AG10803 (cell line): ENCODE measurements around the gene URM1.

Source experiments
- DNase-seq: peaks from one replicate; pipeline ENCODE4 v3.0.0; 2010; ENCODE audit warnings: low read depth
- H3K4me3 ChIP-seq: 2 replicates; pipeline ENCODE4 v1.5.1; 2011; ENCODE audit warnings: mild to moderate bottlenecking, low read length, control low read depth
- TF ChIP-seq, protein P1 (sequence below): conservative IDR thresholded peaks from 2 replicates; pipeline ENCODE4 v1.5.1; 2011; ENCODE audit warnings: mild to moderate bottlenecking, low read length, control low read depth, inconsistent platforms

The URM1 gene

DNA sequence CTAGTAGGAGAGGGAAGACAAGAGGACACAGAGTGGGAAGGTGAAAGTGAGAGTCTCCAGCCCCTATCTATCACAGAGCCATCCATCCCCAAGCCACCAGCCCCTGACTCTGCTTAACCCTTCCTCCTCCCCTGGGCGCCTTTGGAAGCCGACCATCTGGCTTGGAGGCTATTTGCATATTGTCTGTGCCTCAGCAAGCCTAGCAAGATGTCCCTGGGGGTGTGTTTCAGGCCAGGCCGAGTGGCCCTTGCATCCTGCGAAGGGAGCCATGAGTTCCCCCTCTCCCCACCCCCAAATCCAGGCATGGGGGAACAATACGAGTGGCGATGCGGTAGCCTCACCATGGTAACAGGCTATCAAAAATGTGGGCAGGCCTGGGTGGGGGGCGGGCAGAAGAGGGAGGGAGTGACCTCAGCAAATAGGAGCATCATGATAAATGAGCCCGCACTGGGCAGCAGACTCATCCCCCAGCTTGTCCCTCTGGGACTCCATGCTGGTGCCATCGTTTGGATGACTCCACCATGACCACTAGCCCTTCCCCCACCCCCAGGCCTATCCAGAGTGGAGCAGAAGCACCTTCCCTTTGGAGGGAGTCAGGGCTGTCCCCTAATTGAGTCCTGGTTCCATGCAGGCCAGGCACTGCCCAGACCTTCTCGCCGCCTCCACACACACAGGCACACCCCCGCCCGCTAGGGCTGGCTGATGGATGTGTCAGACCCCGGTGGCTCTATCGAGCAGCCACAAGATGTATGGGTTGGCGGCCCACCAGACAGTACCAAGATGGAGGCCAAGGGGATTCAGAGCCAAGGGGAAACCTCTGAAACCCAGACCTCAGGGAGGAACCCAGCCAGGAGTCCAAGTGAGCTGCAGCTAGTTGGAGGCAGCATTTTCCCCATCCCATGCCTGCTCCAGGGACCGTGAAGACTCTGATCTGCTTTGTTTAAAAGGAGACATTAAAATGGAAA is 14.6 kb downstream of the URM1 start:
- DNase-seq: no peak
- TF ChIP-seq, protein P1, sequence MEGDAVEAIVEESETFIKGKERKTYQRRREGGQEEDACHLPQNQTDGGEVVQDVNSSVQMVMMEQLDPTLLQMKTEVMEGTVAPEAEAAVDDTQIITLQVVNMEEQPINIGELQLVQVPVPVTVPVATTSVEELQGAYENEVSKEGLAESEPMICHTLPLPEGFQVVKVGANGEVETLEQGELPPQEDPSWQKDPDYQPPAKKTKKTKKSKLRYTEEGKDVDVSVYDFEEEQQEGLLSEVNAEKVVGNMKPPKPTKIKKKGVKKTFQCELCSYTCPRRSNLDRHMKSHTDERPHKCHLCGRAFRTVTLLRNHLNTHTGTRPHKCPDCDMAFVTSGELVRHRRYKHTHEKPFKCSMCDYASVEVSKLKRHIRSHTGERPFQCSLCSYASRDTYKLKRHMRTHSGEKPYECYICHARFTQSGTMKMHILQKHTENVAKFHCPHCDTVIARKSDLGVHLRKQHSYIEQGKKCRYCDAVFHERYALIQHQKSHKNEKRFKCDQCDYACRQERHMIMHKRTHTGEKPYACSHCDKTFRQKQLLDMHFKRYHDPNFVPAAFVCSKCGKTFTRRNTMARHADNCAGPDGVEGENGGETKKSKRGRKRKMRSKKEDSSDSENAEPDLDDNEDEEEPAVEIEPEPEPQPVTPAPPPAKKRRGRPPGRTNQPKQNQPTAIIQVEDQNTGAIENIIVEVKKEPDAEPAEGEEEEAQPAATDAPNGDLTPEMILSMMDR: no peak
- no peak overlapping the region for H3K4me3 ChIP-seq

DNA sequence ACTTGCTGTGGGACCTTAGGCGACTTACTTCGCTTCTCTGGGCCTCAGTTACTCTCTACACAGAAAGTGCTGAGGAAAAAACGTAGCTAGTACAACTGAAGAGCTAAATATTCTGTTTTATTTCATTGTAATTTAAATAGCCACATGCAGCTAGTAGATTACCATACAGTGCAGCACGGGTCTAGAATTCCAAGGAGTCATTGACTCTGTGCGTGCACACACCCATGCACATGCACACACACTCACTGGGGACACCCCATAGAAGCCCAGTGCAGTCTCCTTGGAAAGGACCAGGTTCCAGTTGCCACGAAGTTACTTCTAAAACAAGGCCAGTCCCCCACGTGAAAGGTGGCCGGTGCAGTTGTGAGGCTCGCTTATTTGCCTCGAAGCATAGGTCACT is 17.0 kb downstream of the URM1 start:
- no peak for DNase-seq
- no peak overlapping the region for H3K4me3 ChIP-seq
- TF ChIP-seq, protein P1: no peak

DNA sequence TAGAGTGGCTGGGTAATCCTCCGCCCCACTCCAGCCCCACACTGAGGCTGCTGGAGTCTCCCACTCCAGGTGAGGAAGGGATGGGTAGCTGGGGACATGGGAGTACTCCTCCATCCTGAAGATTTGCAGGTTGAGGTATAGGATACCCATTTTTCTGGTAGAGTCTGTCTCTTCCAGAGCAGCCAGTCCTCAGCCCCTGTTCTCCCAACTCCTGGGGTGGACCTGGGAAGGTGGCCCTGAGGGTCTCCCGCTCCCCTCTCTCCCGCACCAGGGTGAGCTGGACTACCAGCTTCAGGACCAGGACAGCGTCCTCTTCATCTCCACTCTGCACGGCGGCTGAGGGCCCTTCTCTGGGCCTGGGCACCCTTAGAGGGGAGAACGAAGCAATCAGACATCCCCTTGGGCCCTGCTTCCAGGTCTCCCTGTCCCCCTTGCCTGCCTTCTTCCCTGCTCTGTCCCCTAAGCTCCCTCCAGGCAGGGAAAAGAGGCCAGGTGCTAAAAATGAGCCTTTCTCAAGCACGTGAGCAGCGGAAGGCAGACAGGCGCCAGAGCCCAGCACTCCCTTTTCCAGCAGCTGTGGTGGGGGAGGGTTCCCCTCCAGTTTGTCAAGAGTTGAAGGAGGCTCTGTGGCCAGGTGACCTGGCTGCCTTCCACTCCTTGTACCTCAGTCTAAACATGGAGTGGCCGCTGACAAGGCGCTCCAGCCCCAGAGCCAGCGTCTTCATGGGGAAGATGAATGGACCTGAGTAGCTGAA is 18.4 kb downstream of the URM1 start:
- TF ChIP-seq, protein P1: no peak

DNA sequence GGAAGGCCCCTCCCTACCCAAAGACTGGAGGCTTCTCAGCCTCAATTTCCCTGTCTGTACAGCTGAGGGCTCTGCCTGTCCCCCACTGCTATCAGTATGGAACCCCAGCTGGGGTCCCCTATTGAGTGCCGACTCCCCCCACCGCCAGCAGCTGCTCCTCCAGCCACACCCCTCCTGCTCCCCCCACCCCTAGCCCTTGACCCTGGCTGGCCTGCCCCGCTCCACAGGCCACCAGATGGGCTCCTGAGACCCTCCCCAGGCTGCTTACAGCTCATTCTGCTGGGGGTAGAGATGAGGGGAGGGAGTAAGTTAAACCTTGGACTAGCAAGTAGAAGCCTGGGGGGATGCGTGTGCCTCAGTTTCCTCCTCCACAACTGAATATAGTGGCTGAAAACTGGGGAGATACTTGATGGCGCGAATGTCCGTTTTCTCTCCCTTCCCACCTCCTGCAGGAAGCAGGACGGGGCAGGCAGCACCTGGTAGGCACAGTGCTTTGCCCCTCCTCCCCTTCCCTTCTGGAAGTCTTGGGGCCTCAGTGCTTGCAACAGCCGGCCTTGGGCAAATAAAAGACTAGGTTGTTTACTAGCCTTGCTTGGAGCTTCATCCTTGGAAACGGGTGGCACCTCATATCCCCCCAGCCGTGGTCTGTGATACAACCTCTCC is 19.1 kb downstream of the URM1 start:
- DNase-seq: no peak
- TF ChIP-seq, protein P1: no peak
- no peak overlapping the region for H3K4me3 ChIP-seq

More for the DNA sequence above, 18.4 kb downstream of the URM1 start:
- H3K4me3 ChIP-seq: no peak overlapping the region
- no peak for DNase-seq

DNA sequence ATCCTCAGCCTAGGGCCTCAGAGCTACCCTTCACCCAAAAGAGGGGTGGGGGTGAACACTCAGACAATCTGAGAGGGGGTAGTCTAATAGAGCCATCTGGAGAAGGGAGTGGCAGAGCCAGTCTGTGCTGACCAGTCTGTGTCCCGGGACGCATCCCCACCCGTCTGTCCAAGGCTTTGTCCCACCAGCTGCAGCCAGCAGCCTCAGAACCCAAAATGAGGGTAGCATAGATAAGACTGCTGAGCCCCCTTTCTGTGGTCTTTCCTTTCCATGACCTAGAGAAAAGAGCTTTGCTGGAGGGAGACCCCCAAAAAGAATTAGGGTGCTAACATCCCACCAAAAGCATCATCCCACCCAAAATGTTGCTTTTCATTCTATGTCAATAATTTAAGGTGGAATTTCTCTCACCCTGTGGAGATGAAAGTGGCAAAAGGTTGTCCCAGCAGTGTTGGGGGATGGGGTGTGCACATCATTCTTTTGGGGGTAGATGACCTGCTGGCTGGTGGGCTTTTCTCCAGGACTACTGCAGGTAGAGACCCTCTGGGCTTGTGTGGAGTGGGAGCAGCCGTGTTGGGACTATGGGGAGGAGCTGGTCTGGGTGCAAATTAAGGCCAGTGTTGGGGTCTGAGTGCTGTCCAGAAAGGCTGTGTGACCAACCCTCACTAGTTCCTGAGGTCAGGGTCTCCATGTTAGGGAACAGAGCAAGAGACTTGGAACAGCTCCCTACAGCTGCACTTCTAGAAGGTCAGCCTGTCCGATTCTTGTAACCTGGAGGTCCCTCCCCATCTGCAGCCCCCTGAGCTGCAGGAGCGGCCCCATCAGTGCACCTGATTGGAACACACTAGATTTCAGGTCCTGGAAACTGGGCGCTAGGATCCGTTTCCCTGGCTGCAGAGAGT is 19.9 kb downstream of the URM1 start:
- no peak for DNase-seq
- no peak overlapping the region for H3K4me3 ChIP-seq
- TF ChIP-seq, protein P1: no peak

DNA sequence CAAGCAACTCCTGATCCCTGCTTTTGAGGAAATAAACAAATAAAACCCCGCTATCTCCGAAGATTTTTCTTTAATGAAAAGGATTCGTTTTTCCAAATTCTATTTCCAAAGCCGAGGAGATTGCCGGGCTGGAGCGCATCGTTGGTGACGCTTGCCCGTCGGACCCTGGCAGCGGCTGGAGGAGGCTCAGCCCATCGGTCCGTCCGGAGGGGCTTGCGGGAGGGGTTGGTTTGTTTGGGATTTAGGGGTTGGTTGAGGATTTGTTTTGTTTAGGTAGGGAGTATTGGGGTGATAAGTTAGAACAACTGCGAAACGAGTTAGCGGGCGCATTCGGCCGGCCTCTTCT is 20.8 kb downstream of the URM1 start:
- DNase-seq: no peak
- TF ChIP-seq, protein P1: no peak
- H3K4me3 ChIP-seq: no peak overlapping the region
